ENCODE data around the gene MTG1.

GRCh38 chr10:133378251-133379096 is 15.5 kb upstream of the MTG1 start:
- no peak for TF ChIP-seq CTCF (conservative IDR thresholded peaks at IDR 0.05; ENCODE audit: low read depth in 2 of 2)
- TF ChIP-seq JUNB (IDR thresholded peaks at IDR 0.05; ENCODE audit: unreplicated experiment): no peak
- TF ChIP-seq REST (IDR thresholded peaks at IDR 0.05; ENCODE audit: unreplicated experiment): no peak
- TF ChIP-seq POLR2AphosphoS5 (IDR thresholded peaks at IDR 0.05; ENCODE audit: low read depth): peak; percentile 9; the same call in 1 of the 2 replicates
- TF ChIP-seq EZH2phosphoT487 (IDR thresholded peaks at IDR 0.05; ENCODE audit: unreplicated experiment): no peak
- TF ChIP-seq EZH2 (IDR thresholded peaks at IDR 0.05; ENCODE audit: low read depth, unreplicated experiment): no peak
